Breast epithelium (tissue), 3 donors: ENCODE measurements around the gene MAML3.

Experiments used
- POLR2A ChIP-seq: fragments of 450-650 bp; IDR thresholded peaks from one replicate; pipeline ENCODE4 v1.6.1; 2016; ENCODE audit warnings: antibody characterized with exemption, mild to moderate bottlenecking, moderate library complexity
- POLR2AphosphoS5 ChIP-seq, 3 donors: sonication (generic); formaldehyde crosslinking; IDR thresholded peaks; one replicate each; pipeline ENCODE4 v1.6.1; 2017; ENCODE audit warnings: antibody characterized with exemption in 3 of 3
- TF ChIP-seq, protein P1 (sequence below), 3 donors: fragments of 450-650 bp; IDR thresholded peaks; one replicate each; pipeline ENCODE4 v1.5.1; 2016 to 2017; ENCODE audit warnings: antibody characterized with exemption in 3 of 3, mild to moderate bottlenecking in 3 of 3, moderate library complexity in 3 of 3

DNA sequence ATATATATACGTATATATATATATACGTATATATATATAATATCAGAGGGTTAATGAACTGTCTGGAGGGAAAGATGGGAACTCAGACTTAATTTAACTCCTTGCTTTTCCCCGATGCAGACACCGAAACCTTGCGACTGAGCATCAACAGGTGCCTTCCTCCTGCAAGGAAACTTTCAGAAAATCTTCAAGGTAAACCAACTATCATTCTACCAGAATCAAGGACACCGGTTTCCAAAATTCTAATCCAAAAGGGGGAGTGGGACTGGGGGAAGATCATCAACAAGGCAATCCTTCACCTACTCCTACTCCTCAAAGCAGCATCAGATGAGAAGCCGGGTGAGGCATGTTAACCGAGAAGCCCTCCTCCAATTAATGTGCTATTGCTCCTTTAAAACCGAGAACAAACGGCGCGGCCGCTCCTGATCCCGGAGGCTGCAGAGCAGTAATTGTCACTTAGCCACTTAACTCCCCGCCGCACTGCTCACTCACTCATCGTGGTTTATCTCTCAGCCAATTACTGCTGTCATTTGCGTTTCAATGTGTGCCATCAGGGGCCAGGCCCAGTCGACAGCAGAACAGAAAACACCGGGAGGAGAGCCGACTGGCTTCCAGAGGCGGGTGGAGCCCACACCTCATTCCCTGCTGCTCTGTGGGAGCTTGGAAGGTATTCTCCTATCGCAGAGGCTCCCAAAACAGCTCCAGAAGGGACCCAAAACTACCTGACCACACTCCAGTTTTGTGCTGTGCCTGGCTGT, 61.7 kb downstream of the MAML3 start:
- TF ChIP-seq, protein P1, sequence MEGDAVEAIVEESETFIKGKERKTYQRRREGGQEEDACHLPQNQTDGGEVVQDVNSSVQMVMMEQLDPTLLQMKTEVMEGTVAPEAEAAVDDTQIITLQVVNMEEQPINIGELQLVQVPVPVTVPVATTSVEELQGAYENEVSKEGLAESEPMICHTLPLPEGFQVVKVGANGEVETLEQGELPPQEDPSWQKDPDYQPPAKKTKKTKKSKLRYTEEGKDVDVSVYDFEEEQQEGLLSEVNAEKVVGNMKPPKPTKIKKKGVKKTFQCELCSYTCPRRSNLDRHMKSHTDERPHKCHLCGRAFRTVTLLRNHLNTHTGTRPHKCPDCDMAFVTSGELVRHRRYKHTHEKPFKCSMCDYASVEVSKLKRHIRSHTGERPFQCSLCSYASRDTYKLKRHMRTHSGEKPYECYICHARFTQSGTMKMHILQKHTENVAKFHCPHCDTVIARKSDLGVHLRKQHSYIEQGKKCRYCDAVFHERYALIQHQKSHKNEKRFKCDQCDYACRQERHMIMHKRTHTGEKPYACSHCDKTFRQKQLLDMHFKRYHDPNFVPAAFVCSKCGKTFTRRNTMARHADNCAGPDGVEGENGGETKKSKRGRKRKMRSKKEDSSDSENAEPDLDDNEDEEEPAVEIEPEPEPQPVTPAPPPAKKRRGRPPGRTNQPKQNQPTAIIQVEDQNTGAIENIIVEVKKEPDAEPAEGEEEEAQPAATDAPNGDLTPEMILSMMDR (IDR thresholded peaks at IDR 0.05) = no peak
- TF ChIP-seq POLR2AphosphoS5 (IDR thresholded peaks at IDR 0.05) (peak in 1 of 3 donors; percentile 8), POLR2A (no peak)
